Frontal cortex (tissue), 4 donors: Measurements from ENCODE around the gene SPECC1L. TPM values are rescaled to one million over a fixed set of nuclear protein-coding genes. Genes with fewer than 3 reads are reported as not detected.
"Not testable (repeated sequence)": the region's sequence is repeated elsewhere in the genome, so short reads cannot be mapped to it uniquely, and the experiment has no call there.

ENCODE experiments used
- DNase-seq, 2 donors: peaks; one replicate each; pipeline ENCODE4 v3.0.0; 2012; ENCODE audit warnings: low spot score in 2 of 2
- FAIRE-seq: peaks from 2 replicates; lab custom pipeline; 2012; peaks lifted over from hg19 to GRCh38; lab: Jason Lieb, UNC
- total RNA-seq: library from RNA; depleted of rRNA; stranded (reverse); fragments of >200 nt; gene quantifications from one replicate; pipeline ENCODE4 v1.2.3, GENCODE V29; 2014
- donor health status: control.
- donor health status: control.
- donor health status: control.

Gene SPECC1L, protein sequence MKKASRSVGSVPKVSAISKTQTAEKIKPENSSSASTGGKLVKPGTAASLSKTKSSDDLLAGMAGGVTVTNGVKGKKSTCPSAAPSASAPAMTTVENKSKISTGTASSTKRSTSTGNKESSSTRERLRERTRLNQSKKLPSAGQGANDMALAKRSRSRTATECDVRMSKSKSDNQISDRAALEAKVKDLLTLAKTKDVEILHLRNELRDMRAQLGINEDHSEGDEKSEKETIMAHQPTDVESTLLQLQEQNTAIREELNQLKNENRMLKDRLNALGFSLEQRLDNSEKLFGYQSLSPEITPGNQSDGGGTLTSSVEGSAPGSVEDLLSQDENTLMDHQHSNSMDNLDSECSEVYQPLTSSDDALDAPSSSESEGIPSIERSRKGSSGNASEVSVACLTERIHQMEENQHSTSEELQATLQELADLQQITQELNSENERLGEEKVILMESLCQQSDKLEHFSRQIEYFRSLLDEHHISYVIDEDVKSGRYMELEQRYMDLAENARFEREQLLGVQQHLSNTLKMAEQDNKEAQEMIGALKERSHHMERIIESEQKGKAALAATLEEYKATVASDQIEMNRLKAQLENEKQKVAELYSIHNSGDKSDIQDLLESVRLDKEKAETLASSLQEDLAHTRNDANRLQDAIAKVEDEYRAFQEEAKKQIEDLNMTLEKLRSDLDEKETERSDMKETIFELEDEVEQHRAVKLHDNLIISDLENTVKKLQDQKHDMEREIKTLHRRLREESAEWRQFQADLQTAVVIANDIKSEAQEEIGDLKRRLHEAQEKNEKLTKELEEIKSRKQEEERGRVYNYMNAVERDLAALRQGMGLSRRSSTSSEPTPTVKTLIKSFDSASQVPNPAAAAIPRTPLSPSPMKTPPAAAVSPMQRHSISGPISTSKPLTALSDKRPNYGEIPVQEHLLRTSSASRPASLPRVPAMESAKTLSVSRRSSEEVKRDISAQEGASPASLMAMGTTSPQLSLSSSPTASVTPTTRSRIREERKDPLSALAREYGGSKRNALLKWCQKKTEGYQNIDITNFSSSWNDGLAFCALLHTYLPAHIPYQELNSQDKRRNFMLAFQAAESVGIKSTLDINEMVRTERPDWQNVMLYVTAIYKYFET
- total RNA-seq, result 47.7 TPM

- DNase-seq, result peak; percentile 94 to 96
- no peak for FAIRE-seq
Observed at GRCh38 chr22:24270556-24271385, at the start of gene SPECC1L. SPECC1L (plus strand) TSS chr22:24270831; CDS start chr22:24302232, 31,401 bp downstream.

DNA sequence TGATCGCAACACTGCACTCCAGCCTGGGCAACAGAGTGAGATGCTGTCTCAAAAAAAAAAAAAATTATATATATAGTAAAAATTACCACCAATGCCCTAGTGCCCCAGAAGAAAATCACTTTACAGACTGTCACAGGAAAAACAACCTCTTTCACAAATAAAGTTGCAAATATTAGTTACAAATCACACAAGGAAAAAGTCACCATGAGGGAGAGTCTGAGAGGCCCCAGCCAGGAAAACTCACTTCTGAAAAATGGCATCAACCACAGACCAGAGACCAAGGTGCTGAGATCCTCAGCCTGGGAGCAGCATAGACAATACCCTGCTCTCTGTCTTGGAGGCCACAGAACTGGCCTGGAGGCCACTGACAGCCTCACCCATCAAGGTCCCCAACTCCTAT lies 46.2 kb upstream of the SPECC1L start:
- DNase-seq, result no peak
- FAIRE-seq, result no peak

GRCh38 chr22:24225044-24225601 lies 45.5 kb upstream of the SPECC1L start:
- DNase-seq, result no peak
- no peak for FAIRE-seq

- no peak for DNase-seq
- no peak for FAIRE-seq
Observed at GRCh38 chr22:24225951-24226350, 44.7 kb upstream of the SPECC1L start.

GRCh38 chr22:24230911-24231656 lies 39.5 kb upstream of the SPECC1L start:
- FAIRE-seq (no peak), DNase-seq (peak in 1 of 2 donors; percentile 22)

DNA sequence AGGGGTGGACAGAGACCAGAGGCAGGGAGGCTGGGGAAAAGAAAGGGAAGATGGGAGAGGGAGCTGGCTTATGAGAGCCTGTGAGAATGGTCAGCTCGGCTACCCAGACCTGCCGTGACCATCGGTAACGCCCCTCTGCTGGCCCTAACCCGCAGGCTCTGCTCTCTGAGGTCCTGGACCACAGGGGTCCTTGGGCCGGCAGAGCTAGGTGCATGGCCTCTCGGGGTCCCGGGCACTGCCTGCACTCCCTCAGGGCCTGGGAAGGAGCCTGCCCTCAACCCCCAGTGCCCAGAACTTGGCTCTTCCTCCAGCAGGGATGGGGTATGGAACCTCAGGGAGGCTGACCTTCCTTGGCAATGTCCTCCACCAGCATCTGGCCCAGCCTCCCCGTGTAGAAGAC lies 38.9 kb upstream of the SPECC1L start:
- DNase-seq, result no peak
- FAIRE-seq, result no peak

DNA sequence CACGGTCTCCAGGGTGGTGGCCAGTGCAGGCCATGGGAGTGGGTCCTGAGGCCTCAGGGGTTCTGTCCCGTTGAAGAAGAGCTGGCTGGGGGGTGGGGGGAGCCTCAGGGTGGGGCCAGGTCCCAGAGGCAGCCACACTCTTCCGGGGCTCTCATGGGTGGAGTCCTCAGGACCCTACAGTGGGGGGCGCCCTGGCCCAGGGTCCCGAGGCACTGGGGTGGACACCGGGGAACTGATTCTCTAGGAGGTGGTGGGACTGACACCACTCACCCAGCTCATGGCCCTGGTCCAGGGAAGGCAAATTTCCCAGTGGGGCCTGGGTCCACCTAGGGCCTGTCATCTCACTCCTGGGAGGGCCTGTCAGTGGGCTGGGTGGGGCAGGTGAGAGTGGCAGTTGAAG lies 38.5 kb upstream of the SPECC1L start:
- FAIRE-seq (no peak), DNase-seq (no peak)

- no peak for DNase-seq
- no peak for FAIRE-seq
Observed at GRCh38 chr22:24232725-24233124, 37.9 kb upstream of the SPECC1L start.

DNA sequence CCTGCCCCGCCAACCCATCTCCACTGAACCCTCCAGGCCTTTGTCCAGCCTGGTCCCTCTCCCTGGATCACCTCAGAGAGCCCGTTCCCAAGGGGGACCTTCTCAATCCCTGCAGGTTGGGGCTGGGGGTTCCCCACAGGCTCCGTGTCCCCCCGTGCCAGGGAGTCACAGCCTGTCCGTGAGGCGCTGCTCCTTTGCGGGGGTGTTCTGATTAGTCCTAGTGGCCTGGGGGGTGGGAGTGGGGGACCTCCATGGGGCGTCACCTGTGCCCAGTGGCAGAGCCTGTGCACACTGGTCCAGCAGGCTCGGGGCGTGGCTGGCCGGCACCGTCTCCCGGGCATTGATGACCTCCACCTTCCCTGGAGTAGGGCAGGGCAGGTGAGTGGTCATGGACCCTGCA lies 37.4 kb upstream of the SPECC1L start:
- FAIRE-seq (no peak), DNase-seq (no peak)

DNA sequence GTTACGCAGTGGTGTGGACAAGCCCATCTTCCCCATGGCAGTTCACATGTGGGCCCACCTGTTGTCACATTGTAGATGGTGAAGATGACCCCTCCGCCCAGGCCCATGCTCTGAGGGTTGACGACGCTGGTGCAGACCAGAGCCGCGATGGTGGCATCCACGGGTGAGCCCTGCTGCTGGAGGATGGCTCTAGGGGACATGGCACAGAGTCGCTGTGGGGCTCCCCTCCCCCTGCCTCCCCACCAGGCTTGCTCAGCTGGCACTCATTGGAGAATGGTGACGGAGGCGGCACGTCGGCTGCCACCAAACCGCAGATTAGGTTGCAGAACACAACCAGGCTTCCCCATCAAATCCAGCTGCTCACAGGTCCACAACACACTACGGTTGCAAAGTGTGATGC lies 36.8 kb upstream of the SPECC1L start:
- DNase-seq, result no peak
- FAIRE-seq, result no peak

GRCh38 chr22:24235315-24235714 lies 35.3 kb upstream of the SPECC1L start:
- FAIRE-seq (no peak), DNase-seq (no peak)

DNA sequence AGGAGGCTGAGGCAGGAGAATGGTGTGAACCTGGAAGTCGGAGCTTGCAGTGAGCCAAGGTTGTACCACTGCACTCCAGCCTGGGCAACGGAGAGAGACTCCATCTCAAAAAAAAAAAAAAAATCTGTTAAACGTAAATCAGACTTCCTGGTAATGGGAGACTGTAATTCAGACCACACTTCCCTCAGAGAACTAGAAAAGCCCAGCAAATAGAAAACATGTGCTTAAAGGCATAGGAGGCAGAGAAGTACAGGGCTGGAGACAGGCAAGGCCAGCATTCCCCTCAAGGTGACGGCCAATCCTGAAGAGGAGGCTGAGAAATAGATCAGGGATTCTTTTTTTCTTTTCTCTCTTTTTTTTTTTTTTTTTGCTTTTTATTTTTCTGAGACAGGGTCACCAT lies 34.0 kb upstream of the SPECC1L start:
- FAIRE-seq (no peak), DNase-seq (no peak)

DNA sequence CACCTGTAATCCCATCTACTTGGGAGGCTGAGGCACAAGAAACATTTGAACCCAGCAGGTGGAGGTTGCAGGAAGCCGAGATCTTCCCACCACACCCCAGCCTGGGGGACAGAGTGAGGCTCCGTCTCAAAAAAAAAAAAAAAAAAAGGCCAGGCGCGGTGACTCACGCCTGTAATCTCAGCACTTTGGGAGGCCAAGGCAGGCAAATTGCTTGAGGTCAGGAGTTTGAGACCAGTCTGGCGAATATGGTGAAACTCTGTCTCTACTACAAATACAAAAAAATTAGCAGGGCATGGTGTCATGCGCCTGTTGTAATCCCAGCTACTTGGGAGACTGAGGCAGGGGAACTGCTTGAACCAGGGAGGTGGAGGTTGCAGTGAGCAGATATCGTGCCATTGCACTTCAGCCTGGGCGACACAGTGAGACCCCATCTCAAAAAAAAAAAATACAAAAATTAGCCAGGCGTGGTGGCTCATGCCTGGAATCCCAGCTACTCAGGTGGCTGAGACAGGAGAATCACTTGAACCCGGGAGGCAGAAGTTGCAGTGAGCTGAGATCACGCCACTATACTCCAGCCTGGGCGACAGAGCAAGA lies 32.4 kb upstream of the SPECC1L start:
- FAIRE-seq, DNase-seq: not testable (repeated sequence)

DNA sequence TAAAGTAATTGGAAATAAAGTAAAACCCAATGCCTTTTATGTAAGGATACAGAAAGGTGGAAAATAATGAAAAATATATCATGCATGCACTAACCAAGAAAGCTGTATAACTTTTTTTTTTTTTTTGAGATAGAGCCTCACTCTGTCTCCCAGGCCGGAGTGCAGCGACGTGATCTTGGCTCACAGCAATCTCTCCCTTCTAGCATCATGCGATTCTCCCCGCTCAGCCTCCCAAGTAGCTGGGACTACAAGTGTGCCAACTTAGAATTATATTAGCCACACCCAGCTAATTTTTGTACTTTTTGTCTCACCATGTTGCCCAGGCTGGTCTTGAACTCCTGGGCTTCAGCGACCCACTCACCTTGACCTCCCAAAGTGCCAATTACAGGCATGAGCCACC lies 30.2 kb upstream of the SPECC1L start:
- DNase-seq (no peak), FAIRE-seq (no peak)

GRCh38 chr22:24240985-24241692 lies 29.5 kb upstream of the SPECC1L start:
- DNase-seq, FAIRE-seq: not testable (repeated sequence)

GRCh38 chr22:24243417-24243816 lies 27.2 kb upstream of the SPECC1L start:
- not testable (repeated sequence) for FAIRE-seq

GRCh38 chr22:24244144-24244787 lies 26.4 kb upstream of the SPECC1L start:
- no peak for DNase-seq
- FAIRE-seq, result no peak

More at GRCh38 chr22:24243417-24243816, 27.2 kb upstream of the SPECC1L start:
- not testable (repeated sequence) for DNase-seq
